Ovary (tissue), 3 donors: ENCODE results near the gene PRDM16.

ENCODE experiments used
- CTCF ChIP-seq, 3 donors: fragments of 450-650 bp in 2 of 3; fragments of 200-600 bp in 1 of 3; IDR thresholded peaks; one replicate each; pipeline versions ENCODE4 v1.5.1 to v1.8.0; 2016 to 2022; ENCODE audit warnings: antibody characterized with exemption in 3 of 3, mild to moderate bottlenecking in 1 of 3
- EP300 ChIP-seq: sonication (generic); formaldehyde crosslinking; IDR thresholded peaks from one replicate; pipeline ENCODE4 v1.6.1; 2017; ENCODE audit warnings: antibody characterized with exemption
- POLR2A ChIP-seq: fragments of 450-650 bp; IDR thresholded peaks from one replicate; pipeline ENCODE4 v1.6.1; 2017; ENCODE audit warnings: antibody characterized with exemption, mild to moderate bottlenecking, moderate library complexity
- donor health status: DM: no; HTN: no; CAD: no.

- no peak for TF ChIP-seq POLR2A
- no peak for TF ChIP-seq CTCF (IDR thresholded peaks at IDR 0.05)
- no peak for TF ChIP-seq EP300
Observed at GRCh38 chr1:3407021-3407420, 338.0 kb downstream of the PRDM16 start.
